IgD-negative memory B cell (primary cell): ENCODE measurements around the gene PRRT4. TPM values are rescaled to one million over a fixed set of nuclear protein-coding genes. Genes with fewer than 3 reads are reported as not detected.

Experiments used
- H3K27ac Mint-ChIP-seq, 3 donors: one replicate each; pipeline ENCODE4 v1.8.0; 2020 to 2022; ENCODE audit warnings: mild to moderate bottlenecking in 3 of 3, mixed read lengths in 3 of 3, moderate library complexity in 1 of 3
- H3K27me3 Mint-ChIP-seq: one replicate; pipeline ENCODE4 v1.8.0; 2021; ENCODE audit warnings: mixed read lengths
- H3K36me3 Mint-ChIP-seq: one replicate; pipeline ENCODE4 v1.8.0; 2020; ENCODE audit warnings: mild to moderate bottlenecking, mixed read lengths
- H3K4me1 Mint-ChIP-seq, 3 donors: one replicate each; pipeline ENCODE4 v1.8.0; 2020 to 2022; ENCODE audit warnings: mixed read lengths in 3 of 3, mild to moderate bottlenecking in 1 of 3
- H3K4me3 Mint-ChIP-seq, 4 donors: one replicate each; pipeline ENCODE4 v1.8.0; 2020 to 2022; ENCODE audit warnings: mild to moderate bottlenecking in 4 of 4, mixed read lengths in 4 of 4, moderate library complexity in 3 of 4
- H3K9me3 Mint-ChIP-seq, 3 donors: one replicate each; pipeline ENCODE4 v1.8.0; 2020 to 2021; ENCODE audit warnings: mixed read lengths in 3 of 3, mild to moderate bottlenecking in 1 of 3
- polyA plus RNA-seq: library from polyadenylated mRNA; unstranded; fragments of 300-500 nt; fragmentation: Illumina TruSeq; gene quantifications from one replicate; pipeline ENCODE4 v1.2.3, GENCODE V29; 2021

The PRRT4 gene
- polyA plus RNA-seq, 1 donor from 2014 or later: 0.21 TPM

DNA sequence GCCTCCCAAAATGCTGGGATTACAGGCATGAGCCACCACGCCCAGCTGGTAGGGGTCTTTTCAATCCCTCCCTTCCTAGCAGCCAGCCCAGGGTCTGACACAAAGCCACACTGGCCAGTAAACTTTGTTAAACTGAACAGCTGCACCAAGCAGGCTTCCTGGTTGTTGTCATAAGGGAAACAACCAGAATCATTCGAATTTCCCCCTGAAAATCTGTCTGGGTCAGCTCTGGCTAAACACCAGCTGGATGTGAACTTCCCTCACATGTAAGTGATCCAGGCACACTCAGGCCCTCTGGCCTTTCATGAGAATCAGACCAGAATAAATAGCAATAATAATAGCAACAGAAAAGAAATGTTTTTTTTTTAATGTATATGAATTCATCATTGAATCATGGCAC is 40.9 kb upstream of the PRRT4 start:
- Mint-ChIP-seq H3K27ac (no peak overlapping the region), H3K4me3 (peak overlapping the region in 1 of 4 donors; percentile 67)

DNA sequence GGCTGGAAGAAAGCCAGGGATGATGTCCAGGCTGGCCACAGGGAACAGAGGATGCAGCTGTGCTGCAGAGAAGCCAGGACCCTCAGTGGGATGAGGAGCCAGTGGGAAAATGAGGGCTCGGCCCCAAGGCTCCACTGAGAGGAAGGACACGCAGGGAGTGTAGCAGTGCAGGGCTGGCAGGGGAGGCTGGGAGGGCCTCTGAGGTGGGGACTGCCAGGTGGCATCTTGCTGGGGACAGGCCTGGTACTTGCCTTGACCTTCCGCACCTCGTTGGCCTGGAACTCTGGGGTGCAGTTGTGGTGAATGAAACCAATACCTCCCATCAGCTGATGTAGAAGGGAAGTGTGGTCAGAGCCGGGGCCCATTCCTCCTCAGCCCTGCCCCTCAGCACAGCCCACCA is 39.1 kb upstream of the PRRT4 start:
- Mint-ChIP-seq H3K4me1 (peaks cover 9 to 24% (median 16%) of the 10 kb centered on the region in 3 donors), H3K27me3 (no peaks in the 10 kb centered on the region), H3K27ac (no peak overlapping the region), H3K9me3 (no peaks in the 10 kb centered on the region), H3K4me3 (peak overlapping the region in 1 of 4 donors; percentile 57), H3K36me3 (peaks cover 6% of the 10 kb centered on the region)

More for the DNA sequence above, 40.9 kb upstream of the PRRT4 start:
- no peaks in the 10 kb centered on the region for H3K27me3 Mint-ChIP-seq
- H3K4me1 Mint-ChIP-seq: peaks cover 21 to 33% (median 26%) of the 10 kb centered on the region in 3 donors
- H3K9me3 Mint-ChIP-seq: no peaks in the 10 kb centered on the region
- H3K36me3 Mint-ChIP-seq: peaks cover 6% of the 10 kb centered on the region

DNA sequence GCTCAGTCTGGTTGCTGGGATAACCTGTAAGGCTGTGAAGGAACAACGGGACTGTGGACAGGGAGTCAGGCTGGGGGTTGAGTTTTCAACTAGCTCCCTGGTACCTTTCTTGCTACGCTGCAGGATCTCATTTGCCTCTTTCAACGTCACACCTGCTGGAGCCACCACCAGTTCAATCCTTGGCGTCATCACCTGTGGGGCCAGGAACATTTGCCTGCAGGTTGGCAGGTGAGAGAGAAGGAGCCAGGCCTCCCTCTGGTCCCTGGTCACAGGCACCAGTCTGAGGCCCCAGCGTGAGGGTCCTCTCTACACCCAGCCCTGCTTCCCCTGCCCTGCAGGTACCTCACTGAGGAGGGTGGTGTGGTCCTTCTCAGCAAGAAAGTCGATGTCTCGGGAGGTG is 38.5 kb upstream of the PRRT4 start:
- peaks cover 6% of the 10 kb centered on the region for H3K36me3 Mint-ChIP-seq
- H3K4me1 Mint-ChIP-seq: peaks cover 8 to 22% (median 15%) of the 10 kb centered on the region in 3 donors
- H3K27me3 Mint-ChIP-seq: no peaks in the 10 kb centered on the region
- H3K4me3 Mint-ChIP-seq: no peak overlapping the region
- H3K27ac Mint-ChIP-seq: no peak overlapping the region
- no peaks in the 10 kb centered on the region for H3K9me3 Mint-ChIP-seq

DNA sequence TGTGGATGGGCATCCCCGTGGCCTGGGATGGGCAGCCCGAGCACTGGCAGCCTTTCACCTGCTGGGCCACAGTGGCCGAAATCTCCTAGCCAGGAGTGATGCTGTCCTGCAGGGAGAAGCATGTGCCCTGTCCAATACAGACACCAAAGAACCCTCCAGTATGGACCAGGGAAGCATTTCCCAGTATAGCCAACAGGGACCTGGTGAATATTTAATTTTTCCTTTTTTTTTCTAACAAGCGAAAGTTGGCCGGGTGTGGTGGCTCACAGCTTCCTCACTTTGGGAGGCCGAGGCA is 37.3 kb upstream of the PRRT4 start:
- Mint-ChIP-seq H3K27me3 (no peaks in the 10 kb centered on the region), H3K36me3 (peaks cover 4% of the 10 kb centered on the region), H3K4me1 (peaks cover 0 to 10% (median 4%) of the 10 kb centered on the region in 3 donors), H3K9me3 (no peaks in the 10 kb centered on the region), H3K27ac (no peak overlapping the region), H3K4me3 (no peak overlapping the region)

DNA sequence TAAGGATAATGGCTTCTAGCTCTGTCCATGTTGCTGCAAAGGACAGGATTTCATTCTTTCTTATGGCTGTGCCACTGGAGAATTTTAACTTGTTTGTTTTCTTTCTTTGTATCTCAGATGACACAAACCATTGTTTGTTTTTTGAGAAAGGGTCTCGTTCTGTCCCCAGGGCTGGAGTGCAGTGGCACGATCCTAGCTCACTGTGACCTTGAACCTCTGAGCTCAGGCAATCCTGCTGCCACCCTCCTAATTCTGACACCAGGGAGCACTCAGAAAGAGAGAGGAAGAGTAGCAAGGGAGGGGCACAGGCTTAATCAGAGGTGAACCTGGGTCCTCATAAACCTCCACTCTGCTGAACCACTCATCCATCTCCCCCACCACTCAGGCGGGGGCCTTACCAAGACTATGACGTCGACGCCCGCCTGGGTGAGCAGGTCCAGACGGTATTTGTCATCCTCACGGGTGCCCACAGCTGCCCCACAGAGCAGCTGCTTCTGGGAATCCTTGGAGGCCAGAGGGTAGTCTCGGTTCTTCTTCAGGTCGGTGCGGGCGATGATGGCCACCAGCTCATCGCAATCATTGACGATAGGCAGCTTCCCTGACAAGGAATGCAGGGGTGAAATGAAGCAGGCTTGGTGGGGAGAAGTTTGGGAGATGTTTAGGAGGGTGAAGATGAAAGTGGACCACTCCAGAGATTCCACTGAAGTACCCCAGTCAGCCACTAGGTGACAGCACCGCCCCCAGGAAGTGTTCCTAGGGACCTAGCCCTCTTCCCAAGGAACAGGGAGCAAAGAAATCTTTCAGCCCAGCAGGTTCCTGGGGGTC is 36.7 kb upstream of the PRRT4 start:
- Mint-ChIP-seq H3K4me1 (peaks cover 0 to 5% (median 2%) of the 10 kb centered on the region in 3 donors), H3K4me3 (no peak overlapping the region), H3K9me3 (no peaks in the 10 kb centered on the region), H3K27me3 (no peaks in the 10 kb centered on the region), H3K27ac (peak overlapping the region in 2 of 3 donors; percentile 58 to 62), H3K36me3 (peaks cover 4% of the 10 kb centered on the region)

DNA sequence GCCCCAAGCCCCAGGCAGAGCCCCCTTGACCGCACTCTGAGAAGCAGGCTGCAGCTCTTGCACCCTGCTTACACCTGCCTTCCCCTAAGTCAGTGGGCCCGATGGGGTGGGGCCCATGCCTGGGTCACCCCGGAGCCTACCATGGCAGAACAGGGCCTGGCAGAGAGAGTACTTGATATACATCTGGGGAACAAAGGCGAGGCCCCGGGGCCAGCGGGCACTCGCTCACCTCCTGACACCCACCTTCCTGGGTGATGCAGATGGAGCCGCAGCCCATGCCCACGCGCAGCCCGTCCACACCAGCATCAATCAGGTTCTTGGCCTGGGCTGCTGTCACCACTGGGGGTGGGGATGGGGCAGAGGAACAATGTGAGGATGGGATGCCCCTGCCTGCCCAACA is 34.9 kb upstream of the PRRT4 start:
- Mint-ChIP-seq H3K4me3 (no peak overlapping the region), H3K4me1 (no peaks in the 10 kb centered on the region), H3K27ac (no peak overlapping the region), H3K27me3 (no peaks in the 10 kb centered on the region), H3K9me3 (no peaks in the 10 kb centered on the region), H3K36me3 (peaks cover 4% of the 10 kb centered on the region)

DNA sequence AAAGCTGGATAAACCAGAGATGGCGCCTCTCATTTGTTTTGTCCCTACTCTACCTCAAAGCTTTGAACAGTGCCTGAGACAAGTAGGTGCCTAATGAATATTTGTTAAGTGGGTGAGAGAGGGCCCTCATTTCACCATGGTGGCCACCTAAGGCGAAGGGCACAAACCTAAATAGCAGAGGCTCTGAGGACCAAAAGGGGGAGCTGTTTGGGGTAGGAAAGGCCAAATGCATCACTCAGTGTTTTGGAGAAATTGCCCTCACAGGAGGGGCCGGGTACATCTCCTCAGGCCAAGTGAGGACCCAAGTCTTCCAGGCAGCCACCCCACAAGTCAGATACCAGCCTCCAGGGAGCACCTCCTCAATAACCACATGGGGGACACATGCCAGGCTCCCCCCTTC is 34.3 kb upstream of the PRRT4 start:
- peaks cover 2% of the 10 kb centered on the region for H3K36me3 Mint-ChIP-seq
- H3K27ac Mint-ChIP-seq: no peak overlapping the region
- no peaks in the 10 kb centered on the region for H3K27me3 Mint-ChIP-seq
- H3K9me3 Mint-ChIP-seq: no peaks in the 10 kb centered on the region
- no peak overlapping the region for H3K4me3 Mint-ChIP-seq
- no peaks in the 10 kb centered on the region for H3K4me1 Mint-ChIP-seq

DNA sequence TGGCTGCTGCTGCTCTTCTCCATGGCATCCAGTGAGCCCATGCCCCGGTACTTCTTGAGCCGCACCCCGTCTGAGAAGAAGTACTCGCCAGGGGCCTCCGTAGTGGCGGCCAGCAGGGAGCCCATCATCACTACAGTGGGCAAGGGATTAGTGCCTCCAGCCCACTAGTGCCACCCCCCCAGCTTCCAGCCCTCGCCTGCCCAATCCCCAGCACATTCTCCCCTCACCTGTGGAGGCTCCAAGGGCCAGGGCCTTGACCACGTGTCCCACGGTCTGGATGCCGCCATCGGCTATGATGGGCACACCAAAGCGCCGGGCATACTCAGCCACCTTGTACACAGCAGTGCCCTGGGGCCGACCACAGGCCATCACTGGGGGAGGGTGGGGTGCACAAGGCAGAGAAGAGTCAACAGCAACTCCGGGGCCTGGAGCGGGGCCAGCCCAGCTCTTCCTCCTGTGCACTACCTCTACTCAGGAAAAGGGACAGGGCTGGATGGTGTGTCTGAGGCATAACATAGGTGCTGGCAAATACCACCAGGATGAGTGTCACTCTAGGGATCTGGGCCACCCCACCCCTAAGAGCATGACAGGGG is 33.5 kb upstream of the PRRT4 start:
- Mint-ChIP-seq H3K9me3 (no peaks in the 10 kb centered on the region), H3K27ac (no peak overlapping the region), H3K4me1 (no peaks in the 10 kb centered on the region), H3K27me3 (no peaks in the 10 kb centered on the region), H3K4me3 (no peak overlapping the region), H3K36me3 (peaks cover 2% of the 10 kb centered on the region)

DNA sequence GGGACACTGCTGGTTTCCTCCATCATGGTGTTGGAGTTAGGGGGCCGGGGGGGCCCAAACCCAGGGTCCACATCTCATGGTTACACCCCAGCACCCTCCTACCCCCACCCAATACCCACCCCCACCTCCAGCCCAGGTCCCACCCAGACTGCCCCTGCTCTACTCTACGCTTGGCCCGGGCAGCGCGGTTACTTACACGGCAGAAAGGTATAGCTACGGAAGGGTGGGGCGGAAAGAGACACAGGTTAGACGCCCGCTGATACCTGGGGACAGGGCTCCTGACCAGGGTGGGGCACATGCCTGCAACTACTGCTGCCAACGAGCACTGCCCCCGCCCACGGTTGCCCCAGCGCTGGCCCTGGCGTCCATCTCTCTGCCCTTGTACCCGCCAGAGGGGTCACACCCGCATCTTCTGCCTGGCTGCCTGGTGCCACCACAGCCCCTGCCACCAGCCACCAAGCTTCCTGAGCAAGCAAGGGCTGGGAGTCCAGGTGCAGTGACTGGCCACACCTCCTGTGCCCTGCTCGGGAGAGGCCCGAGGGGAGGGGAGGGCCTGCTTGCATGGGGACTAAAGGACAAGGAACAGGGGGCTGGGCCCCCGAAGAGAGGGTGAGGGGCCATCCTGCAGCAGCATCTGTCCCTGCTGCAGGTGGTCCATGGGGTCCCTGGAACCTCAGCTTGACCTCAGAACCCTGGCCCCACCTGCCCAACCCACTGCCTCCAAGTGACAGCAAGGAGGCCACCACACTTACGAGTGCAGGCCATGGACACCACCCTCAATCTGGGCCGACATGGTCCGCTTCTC is 32.2 kb upstream of the PRRT4 start:
- H3K36me3 Mint-ChIP-seq: peaks cover 2% of the 10 kb centered on the region

DNA sequence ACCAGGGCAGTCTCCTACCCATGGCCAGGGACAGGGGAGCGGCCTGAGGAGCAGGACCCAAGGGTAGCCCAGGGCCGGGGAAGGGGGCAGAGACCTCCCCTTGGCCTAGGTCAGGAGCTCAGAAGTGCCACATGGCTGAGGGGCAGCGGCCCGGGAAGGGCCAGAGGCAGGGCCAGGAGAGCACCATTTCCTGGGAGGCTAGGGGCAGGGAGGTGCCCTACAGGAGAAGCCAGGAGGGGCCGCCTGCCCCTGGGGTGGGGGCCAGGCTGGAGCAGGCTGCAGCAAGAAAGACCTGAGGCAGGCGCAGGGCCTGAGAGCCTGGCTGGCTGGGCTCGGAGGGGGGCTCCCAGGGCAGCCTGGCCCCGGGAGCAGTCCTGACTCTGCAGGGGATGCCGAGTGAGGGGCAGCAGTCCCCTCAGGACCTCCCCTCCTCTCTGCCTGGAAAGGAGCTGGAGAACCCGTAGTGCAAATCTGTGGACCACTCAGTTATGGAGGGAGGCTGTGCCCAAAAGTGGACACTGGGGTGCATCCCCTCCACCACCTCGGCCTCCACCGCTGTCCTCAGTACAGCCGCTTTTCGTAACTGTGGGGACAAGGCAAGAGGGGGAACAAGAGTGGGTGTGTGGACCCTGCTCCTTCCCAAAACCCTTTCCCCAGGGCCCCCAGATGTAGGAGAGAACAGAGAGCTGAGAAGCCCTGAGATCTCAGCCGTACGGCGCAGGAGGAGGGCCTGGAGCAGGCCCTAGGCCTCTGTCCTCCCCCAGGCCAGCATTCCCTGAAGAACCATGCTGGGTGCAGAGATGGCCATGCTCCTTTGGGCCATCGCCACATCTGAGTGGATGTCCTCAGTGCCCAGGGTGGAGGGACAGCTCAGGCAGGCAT is 31.2 kb upstream of the PRRT4 start:
- peaks cover 2% of the 10 kb centered on the region for H3K36me3 Mint-ChIP-seq
- no peaks in the 10 kb centered on the region for H3K9me3 Mint-ChIP-seq
- no peak overlapping the region for H3K27ac Mint-ChIP-seq
- peaks cover 0 to 2% (median 0%) of the 10 kb centered on the region in 3 donors for H3K4me1 Mint-ChIP-seq
- H3K27me3 Mint-ChIP-seq: peaks cover 4% of the 10 kb centered on the region
- H3K4me3 Mint-ChIP-seq: no peak overlapping the region

More for the DNA sequence above, 32.2 kb upstream of the PRRT4 start:
- Mint-ChIP-seq H3K27me3 (no peaks in the 10 kb centered on the region), H3K4me3 (no peak overlapping the region), H3K9me3 (no peaks in the 10 kb centered on the region), H3K27ac (no peak overlapping the region), H3K4me1 (no peaks in the 10 kb centered on the region)

DNA sequence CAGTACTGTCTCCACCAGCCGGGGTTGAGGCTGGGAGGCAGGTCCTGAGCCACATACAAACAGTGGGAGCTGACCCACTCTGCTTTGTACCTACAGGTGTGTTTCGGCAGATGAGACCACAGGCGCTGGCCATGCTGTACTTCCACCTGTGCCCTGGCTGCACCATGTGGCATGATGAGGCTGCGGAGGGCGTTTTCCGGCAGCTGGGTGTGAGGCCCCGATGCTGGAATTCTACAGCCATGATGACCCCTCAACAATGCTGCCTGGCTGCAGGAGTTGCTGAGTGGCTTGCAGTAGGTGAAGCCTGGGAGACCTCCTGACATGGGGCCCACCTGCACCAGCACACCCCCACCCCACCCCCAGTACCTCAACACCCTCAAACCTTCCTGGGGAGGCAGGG is 30.3 kb upstream of the PRRT4 start:
- H3K4me3 Mint-ChIP-seq: no peak overlapping the region
- H3K36me3 Mint-ChIP-seq: peaks cover 2% of the 10 kb centered on the region
- H3K27me3 Mint-ChIP-seq: peaks cover 4% of the 10 kb centered on the region
- no peak overlapping the region for H3K27ac Mint-ChIP-seq
- no peaks in the 10 kb centered on the region for H3K9me3 Mint-ChIP-seq
- peaks cover 0 to 4% (median 0%) of the 10 kb centered on the region in 3 donors for H3K4me1 Mint-ChIP-seq

DNA sequence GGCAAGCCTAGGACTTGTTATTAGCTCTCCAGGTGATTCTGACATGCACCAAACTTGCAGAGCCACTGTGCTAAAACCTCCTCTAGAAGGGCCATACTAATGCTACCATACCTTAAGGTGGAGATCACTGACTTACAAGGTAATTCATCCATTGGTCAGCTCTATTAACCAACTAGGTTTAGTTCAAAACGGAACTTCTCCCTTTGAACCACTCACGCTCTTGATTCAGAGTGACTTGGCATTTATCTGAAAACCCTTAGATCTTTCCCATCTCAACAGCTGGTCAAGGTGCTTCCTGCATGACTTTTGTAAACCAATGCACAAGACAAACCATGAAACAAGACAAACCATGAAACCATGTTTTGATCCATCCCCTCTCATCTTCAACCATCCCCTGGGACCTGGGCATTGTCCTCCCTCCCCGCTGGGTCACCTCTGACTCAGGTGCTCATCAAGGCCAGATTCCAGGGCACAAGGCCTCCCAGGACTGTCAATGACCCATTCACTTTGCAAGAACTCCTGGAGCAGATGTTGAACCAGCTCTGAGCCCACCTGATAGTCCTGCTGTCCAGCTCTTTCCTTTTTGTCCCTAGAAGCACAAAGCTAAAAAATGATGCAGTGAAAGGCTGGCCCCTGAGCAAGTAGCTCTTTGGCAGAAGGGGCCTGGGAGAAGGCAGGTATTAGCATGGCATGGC is 29.5 kb upstream of the PRRT4 start:
- Mint-ChIP-seq H3K36me3 (peaks cover 2% of the 10 kb centered on the region), H3K27ac (peak overlapping the region in 1 of 3 donors; percentile 1), H3K27me3 (peaks cover 4% of the 10 kb centered on the region), H3K4me1 (peaks cover 0 to 4% (median 0%) of the 10 kb centered on the region in 3 donors), H3K4me3 (no peak overlapping the region), H3K9me3 (no peaks in the 10 kb centered on the region)

DNA sequence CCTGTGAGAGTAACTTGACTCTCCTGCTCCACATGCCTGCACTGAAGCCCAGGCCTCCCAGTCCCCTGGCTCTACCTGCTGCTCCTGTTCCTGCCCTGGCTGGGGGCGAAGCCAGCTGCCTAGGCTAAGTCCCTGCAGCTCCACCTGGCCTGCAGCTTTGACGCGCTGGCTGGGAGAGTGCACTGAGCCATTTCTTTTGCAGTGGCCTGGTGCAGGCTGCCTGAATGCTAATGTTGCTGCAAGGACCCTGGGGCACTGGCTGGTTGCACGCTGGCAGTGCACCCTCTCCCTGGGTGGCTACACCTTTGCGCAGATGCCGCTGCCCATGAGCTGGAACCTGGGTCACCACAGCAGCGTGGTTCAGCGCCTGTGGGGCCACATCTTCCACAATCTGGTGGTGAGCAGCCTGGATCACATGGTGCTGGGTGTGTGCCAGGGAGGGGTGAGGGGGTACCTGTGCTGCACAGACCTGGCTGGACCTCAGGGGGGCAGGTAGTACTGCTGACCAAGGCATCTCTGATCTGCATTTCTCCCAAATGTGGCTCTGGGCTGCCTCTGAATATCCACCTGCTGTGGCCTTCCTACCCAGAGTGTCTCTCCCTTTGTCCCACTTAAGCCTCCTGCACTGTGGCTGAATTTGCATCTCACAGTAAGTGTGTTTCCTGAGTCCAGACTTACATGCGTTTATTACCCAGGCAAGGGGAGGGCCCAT is 28.3 kb upstream of the PRRT4 start:
- peaks cover 0 to 4% (median 0%) of the 10 kb centered on the region in 3 donors for H3K4me1 Mint-ChIP-seq
- H3K27me3 Mint-ChIP-seq: peaks cover 4% of the 10 kb centered on the region
- no peak overlapping the region for H3K4me3 Mint-ChIP-seq
- peaks cover 4% of the 10 kb centered on the region for H3K36me3 Mint-ChIP-seq
- no peaks in the 10 kb centered on the region for H3K9me3 Mint-ChIP-seq
- H3K27ac Mint-ChIP-seq: no peak overlapping the region
